Ascending aorta (tissue), 2 donors: ENCODE results near the gene NOX4. TPM values are rescaled to one million over a fixed set of nuclear protein-coding genes. Genes with fewer than 3 reads are reported as not detected.
"Not testable (repeated sequence)": the region's sequence is repeated elsewhere in the genome, so short reads cannot be mapped to it uniquely, and the experiment has no call there.

Source experiments
- DNase-seq, 2 donors: peaks; one replicate each; pipeline ENCODE4 v3.0.0-alpha.2; 2019; ENCODE audit warnings: low spot score in 2 of 2
- H3K27ac ChIP-seq, 2 donors: fragments of 200-600 bp; sonication (generic); one replicate each; pipeline ENCODE4 v1.5.1; 2016 to 2017; ENCODE audit warnings: mild to moderate bottlenecking in 1 of 2
- H3K27me3 ChIP-seq: fragments of 200-600 bp; sonication (generic); one replicate; pipeline ENCODE4 v1.5.1; 2017
- H3K36me3 ChIP-seq, 2 donors: fragments of 200-600 bp; sonication (generic); one replicate each; pipeline ENCODE4 v1.5.1; 2016
- H3K4me1 ChIP-seq, 2 donors: fragments of 200-600 bp; sonication (generic); one replicate each; pipeline ENCODE4 v1.5.1; 2016 to 2017; ENCODE audit warnings: mild to moderate bottlenecking in 1 of 2
- H3K4me3 ChIP-seq, 2 donors: fragments of 200-600 bp; sonication (generic); one replicate each; pipeline ENCODE4 v1.5.1; 2016 to 2017; ENCODE audit warnings: mild to moderate bottlenecking in 1 of 2
- H3K9me3 ChIP-seq, 2 donors: fragments of 200-600 bp; sonication (generic); one replicate each; pipeline ENCODE4 v1.5.1; 2016
- intact Hi-C: fragments of 100-400 bp; cut with DNase I; formaldehyde crosslinking; loops from one replicate; pipeline ENCODE4 v1.15.1; 2023
- total RNA-seq: library from RNA; depleted of rRNA; stranded (reverse); fragments of >200 nt; gene quantifications from one replicate; pipeline ENCODE4 v1.1.0, GENCODE V29; 2016
- TF ChIP-seq, protein P1 (sequence below), 3 experiments: fragments of 200-600 bp in 2 of 3; fragments of 450-650 bp in 1 of 3; sonication (generic) in 2 of 3; IDR thresholded peaks; one replicate each; pipeline ENCODE4 v1.5.1; 2016 to 2019; ENCODE audit warnings: antibody characterized with exemption in 3 of 3, mild to moderate bottlenecking in 1 of 3, moderate library complexity in 1 of 3

The NOX4 gene
- total RNA-seq, 1 donor from 2014 or later: 125 TPM

DNA sequence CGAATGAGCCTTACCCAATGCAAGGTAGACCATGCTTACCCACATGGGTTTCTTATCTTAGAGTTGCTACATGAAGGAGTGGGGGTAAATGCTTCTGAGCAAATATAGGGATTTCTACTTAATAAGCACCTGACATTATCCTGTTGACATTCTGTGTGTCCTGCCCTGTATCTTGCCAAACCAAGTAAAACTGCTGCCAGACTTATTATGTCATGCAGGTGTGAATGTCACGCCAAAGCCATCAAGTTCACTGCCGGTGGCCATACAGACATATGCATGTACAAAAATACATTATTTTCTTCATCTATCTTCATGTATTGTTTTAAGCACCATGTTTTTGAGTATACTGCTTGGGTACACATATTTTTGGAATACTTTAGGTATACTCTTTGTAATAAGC is 70.2 kb downstream of the NOX4 start:
- peaks cover 0 to 10% of the 10 kb centered on the region in 2 donors for H3K4me1 ChIP-seq
- peak overlapping the region; percentile 26 to 48 for H3K27ac ChIP-seq
- DNase-seq: no peak
- TF ChIP-seq, protein P1, sequence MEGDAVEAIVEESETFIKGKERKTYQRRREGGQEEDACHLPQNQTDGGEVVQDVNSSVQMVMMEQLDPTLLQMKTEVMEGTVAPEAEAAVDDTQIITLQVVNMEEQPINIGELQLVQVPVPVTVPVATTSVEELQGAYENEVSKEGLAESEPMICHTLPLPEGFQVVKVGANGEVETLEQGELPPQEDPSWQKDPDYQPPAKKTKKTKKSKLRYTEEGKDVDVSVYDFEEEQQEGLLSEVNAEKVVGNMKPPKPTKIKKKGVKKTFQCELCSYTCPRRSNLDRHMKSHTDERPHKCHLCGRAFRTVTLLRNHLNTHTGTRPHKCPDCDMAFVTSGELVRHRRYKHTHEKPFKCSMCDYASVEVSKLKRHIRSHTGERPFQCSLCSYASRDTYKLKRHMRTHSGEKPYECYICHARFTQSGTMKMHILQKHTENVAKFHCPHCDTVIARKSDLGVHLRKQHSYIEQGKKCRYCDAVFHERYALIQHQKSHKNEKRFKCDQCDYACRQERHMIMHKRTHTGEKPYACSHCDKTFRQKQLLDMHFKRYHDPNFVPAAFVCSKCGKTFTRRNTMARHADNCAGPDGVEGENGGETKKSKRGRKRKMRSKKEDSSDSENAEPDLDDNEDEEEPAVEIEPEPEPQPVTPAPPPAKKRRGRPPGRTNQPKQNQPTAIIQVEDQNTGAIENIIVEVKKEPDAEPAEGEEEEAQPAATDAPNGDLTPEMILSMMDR (IDR thresholded peaks at IDR 0.05): no peak
- H3K36me3 ChIP-seq: peaks cover 0 to 9% of the 10 kb centered on the region in 2 donors
- no peaks in the 10 kb centered on the region for H3K9me3 ChIP-seq
- no peaks in the 10 kb centered on the region for H3K27me3 ChIP-seq
- intact Hi-C loops: no loop called here
- no peak overlapping the region for H3K4me3 ChIP-seq

DNA sequence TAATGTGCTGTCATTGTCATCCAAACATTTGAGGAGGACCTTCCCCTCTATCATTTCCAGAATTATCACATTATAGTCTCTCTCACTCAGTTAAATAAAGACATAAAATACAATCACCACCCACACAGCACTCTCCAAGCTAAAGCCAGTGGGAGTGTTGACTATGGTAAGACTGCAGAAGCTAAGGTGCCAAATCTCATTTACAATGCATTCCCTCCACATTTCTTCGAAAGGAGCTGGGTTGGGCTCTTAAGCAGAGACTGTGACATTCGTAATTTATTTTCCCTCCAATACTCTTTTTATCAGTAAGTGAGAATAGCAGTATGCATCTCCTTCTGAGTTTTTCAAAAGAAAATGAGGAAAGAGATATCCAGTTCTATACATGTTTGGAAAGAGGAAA is 74.2 kb downstream of the NOX4 start:
- peaks cover 0 to 6% of the 10 kb centered on the region in 2 donors for H3K4me1 ChIP-seq
- H3K27me3 ChIP-seq: no peaks in the 10 kb centered on the region
- no peaks in the 10 kb centered on the region for H3K9me3 ChIP-seq
- no peak overlapping the region for H3K4me3 ChIP-seq
- no peak for DNase-seq
- intact Hi-C loops: no loop called here
- H3K27ac ChIP-seq: no peak overlapping the region
- TF ChIP-seq, protein P1 (IDR thresholded peaks at IDR 0.05): no peak
- H3K36me3 ChIP-seq: peaks cover 3 to 4% of the 10 kb centered on the region in 2 donors

DNA sequence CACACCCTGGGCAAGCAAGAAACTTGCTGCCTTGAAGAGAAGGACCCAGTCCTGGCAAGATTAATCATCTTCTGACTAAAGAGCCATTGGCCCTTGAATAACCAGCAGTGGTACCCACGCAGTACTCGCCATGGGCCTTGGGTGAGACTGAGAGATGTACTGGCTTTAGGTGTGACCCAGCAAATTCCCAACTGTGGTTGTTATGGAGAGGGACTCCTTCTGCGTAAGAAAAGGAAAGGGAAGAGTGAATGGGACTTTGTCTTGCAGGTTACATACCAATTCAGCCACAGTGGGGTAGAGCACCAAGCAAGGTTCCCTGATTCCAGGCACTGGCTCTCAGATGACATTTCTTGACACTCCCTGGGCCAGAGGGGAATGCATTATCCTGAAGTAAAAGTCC is 80.1 kb downstream of the NOX4 start:
- intact Hi-C loops, H3K4me3 ChIP-seq: not testable (repeated sequence)

DNA sequence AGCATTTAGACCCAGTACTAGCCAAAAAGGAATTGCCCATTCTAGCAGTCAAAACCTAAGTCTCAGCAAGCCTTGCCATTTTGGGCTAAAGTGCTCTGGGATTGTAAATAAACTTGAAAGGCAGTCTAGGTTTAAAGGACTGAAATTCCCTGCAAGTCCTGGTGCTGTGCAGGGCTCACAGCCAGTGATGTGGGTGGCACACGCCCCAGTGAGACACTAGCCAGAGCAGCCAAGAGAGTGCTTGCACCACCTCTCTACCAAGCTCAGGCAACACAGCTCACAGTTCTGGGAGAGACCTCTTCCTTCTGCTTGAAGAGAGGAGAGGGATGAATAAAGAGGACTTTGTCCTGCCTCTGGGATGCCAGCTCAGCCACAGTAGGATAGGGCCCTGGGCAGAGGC is 80.5 kb downstream of the NOX4 start:
- Histone ChIP-seq H3K36me3 (peaks cover 7 to 15% of the 10 kb centered on the region in 2 donors), H3K27ac (peak overlapping the region in 1 of 2 donors; percentile 13)
- H3K9me3 ChIP-seq, intact Hi-C loops, H3K4me1 ChIP-seq, H3K27me3 ChIP-seq, H3K4me3 ChIP-seq, DNase-seq: not testable (repeated sequence)

More for the DNA sequence above, 80.1 kb downstream of the NOX4 start:
- H3K27ac ChIP-seq, H3K4me1 ChIP-seq, H3K9me3 ChIP-seq, H3K27me3 ChIP-seq, DNase-seq: not testable (repeated sequence)
- H3K36me3 ChIP-seq: peaks cover 7 to 15% of the 10 kb centered on the region in 2 donors

- H3K9me3 ChIP-seq, H3K27ac ChIP-seq, H3K4me3 ChIP-seq, intact Hi-C loops, H3K4me1 ChIP-seq, DNase-seq, H3K27me3 ChIP-seq: not testable (repeated sequence)
- H3K36me3 ChIP-seq: peaks cover 7 to 15% of the 10 kb centered on the region in 2 donors
Measured at GRCh38 chr11:89408441-89408840, 82.7 kb downstream of the NOX4 start.

DNA sequence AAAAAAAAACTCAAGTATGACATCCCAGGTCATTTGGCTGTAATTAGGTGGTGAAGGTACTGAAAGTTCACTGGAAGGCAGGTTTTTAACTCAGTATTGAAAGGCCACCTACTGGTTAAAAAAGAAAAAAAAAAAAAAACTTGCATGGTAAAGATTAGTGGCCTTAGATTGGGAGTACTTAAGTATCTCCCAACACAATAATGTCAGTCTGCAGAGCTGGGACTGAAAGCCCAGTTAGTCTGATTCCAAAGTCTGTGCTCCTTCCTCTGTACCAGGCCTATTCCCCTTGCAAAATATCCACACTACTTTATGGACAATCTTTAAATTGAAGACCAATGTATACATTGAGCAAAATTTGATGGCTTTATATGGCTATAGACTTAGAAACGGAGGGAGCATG is 85.5 kb downstream of the NOX4 start:
- H3K9me3 ChIP-seq: no peaks in the 10 kb centered on the region
- no peaks in the 10 kb centered on the region for H3K27me3 ChIP-seq
- no peak for DNase-seq
- peaks cover 0 to 8% of the 10 kb centered on the region in 2 donors for H3K4me1 ChIP-seq
- no peak overlapping the region for H3K4me3 ChIP-seq
- H3K36me3 ChIP-seq: peaks cover 2 to 5% of the 10 kb centered on the region in 2 donors
- no peak overlapping the region for H3K27ac ChIP-seq
- intact Hi-C loops: no loop called here
- TF ChIP-seq, protein P1 (IDR thresholded peaks at IDR 0.05): no peak

- H3K36me3 ChIP-seq: peaks cover 0 to 11% of the 10 kb centered on the region in 2 donors
- H3K27ac ChIP-seq, H3K4me3 ChIP-seq, intact Hi-C loops, H3K27me3 ChIP-seq, H3K9me3 ChIP-seq, H3K4me1 ChIP-seq, DNase-seq: not testable (repeated sequence)
Measured at GRCh38 chr11:89391654-89392053, 99.5 kb downstream of the NOX4 start.

DNA sequence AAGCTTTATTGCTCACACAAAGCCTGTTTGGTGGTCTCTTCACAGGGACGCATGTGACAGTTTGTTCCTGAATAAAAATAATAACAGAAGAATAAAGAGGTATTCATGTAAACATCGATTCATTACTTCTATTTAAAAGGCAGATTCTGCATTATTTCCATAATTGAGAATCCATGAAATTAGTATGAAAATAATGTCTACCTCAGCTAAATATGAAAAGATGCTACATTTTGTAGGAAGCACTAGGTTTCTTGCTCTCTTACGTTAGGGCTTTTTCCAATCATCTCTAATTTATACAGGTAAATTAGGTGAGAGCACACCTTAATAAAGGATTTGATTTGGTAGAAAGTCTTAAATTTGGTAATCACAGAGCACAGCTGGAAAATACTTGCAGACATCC is 103.7 kb downstream of the NOX4 start:
- intact Hi-C loops, H3K9me3 ChIP-seq, H3K27me3 ChIP-seq, H3K4me3 ChIP-seq, H3K4me1 ChIP-seq, DNase-seq: not testable (repeated sequence)
- Histone ChIP-seq H3K27ac (peak overlapping the region in 1 of 2 donors; percentile 9), H3K36me3 (peaks cover 0 to 15% of the 10 kb centered on the region in 2 donors)

- intact Hi-C loops: loop anchor here (5.0 kb wide), 2 partner anchors 41 to 109 kb away; partner anchors contain the start of gene NOX4
- not testable (repeated sequence) for H3K4me3 ChIP-seq, H3K9me3 ChIP-seq, H3K27me3 ChIP-seq, DNase-seq
- Histone ChIP-seq H3K36me3 (peaks cover 0 to 15% of the 10 kb centered on the region in 2 donors), H3K27ac (peak overlapping the region; percentile 86 to 89), H3K4me1 (peaks cover 5 to 23% of the 10 kb centered on the region in 2 donors)
Measured at GRCh38 chr11:89382986-89383385, 108.2 kb downstream of the NOX4 start.
